ENCODE results near the gene L1CAM.

GRCh38 chrX:153931151-153931550, 45.2 kb upstream of the L1CAM start:
- no peak for TF ChIP-seq CTCF (IDR thresholded peaks at IDR 0.05 in 2 of 3, conservative IDR thresholded peaks at IDR 0.05 in 1 of 3; ENCODE audit: insufficient read depth in 2 of 3, low read depth in 1 of 3, low read length in 3 of 3)
- no peak for TF ChIP-seq AFF4 (CRISPR knock-in tag; IDR thresholded peaks at IDR 0.05)
- no peak for TF ChIP-seq ZNF551 (CRISPR knock-in tag; IDR thresholded peaks at IDR 0.05)
- no peak for TF ChIP-seq PML (IDR thresholded peaks at IDR 0.05; ENCODE audit: low read length)
- no peak for TF ChIP-seq REST (IDR thresholded peaks at IDR 0.05; ENCODE audit: borderline replicate concordance)
- no peak for TF ChIP-seq REST (CRISPR knock-in tag; IDR thresholded peaks at IDR 0.05; ENCODE audit: low read depth)
- no peak for TF ChIP-seq NKRF (IDR thresholded peaks at IDR 0.05; ENCODE audit: borderline replicate concordance)
- TF ChIP-seq JUND (IDR thresholded peaks at IDR 0.05; ENCODE audit: borderline replicate concordance, low read depth, low read length) = no peak
- no peak for TF ChIP-seq JUND (tag; IDR thresholded peaks at IDR 0.05; ENCODE audit: borderline replicate concordance, low read depth, low read length)

Data from K562 (cell line).